Peyer's patch (tissue), 4 donors: Measurements from ENCODE around the gene PPP1R14D.

Experiments
- POLR2A ChIP-seq, 2 donors: fragments of 450-650 bp; IDR thresholded peaks; one replicate each; pipeline ENCODE4 v1.5.1; 2017; ENCODE audit warnings: antibody characterized with exemption in 2 of 2, mild to moderate bottlenecking in 2 of 2, moderate library complexity in 2 of 2
- TF ChIP-seq, protein P1 (sequence below), 6 experiments: fragments of 450-650 bp in 4 of 6; fragments of 200-600 bp in 2 of 6; sonication (generic) in 1 of 6; IDR thresholded peaks; one replicate each; pipeline ENCODE4 v1.5.1; 2017 to 2019; ENCODE audit warnings: antibody characterized with exemption in 6 of 6, mild to moderate bottlenecking in 3 of 6, moderate library complexity in 1 of 6

DNA sequence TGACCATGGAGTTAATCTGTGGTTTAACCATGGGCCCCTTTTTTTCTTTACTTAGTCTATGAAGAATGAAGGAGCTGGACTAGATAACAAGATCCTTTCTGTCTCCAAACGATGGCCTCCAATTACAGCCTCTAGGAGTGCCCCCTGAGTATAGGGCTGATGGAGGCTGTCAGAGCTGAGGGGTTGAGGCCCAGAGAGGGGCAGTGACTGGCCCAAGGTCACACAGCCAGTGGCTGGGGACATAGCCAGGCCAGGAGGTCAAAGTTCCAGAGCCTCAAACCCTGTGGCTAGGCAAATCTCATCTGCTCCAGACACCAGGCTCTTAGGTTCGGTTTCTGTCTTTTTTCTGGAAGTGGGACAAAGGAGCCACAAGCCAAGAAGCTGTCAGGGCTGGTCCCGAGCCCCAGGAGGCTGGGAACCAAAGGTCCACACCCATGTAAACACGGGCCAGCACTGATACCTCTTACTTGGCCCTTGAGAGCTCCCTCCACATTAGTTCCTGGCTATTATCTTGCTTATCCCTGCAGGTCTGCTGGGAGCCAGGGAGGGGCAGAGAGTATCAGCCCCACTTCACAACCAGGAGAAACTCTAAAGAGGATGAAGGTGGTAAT lies 35.3 kb upstream of the PPP1R14D start:
- TF ChIP-seq, protein P1, sequence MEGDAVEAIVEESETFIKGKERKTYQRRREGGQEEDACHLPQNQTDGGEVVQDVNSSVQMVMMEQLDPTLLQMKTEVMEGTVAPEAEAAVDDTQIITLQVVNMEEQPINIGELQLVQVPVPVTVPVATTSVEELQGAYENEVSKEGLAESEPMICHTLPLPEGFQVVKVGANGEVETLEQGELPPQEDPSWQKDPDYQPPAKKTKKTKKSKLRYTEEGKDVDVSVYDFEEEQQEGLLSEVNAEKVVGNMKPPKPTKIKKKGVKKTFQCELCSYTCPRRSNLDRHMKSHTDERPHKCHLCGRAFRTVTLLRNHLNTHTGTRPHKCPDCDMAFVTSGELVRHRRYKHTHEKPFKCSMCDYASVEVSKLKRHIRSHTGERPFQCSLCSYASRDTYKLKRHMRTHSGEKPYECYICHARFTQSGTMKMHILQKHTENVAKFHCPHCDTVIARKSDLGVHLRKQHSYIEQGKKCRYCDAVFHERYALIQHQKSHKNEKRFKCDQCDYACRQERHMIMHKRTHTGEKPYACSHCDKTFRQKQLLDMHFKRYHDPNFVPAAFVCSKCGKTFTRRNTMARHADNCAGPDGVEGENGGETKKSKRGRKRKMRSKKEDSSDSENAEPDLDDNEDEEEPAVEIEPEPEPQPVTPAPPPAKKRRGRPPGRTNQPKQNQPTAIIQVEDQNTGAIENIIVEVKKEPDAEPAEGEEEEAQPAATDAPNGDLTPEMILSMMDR (IDR thresholded peaks at IDR 0.05): no peak
- no peak for TF ChIP-seq POLR2A (IDR thresholded peaks at IDR 0.05)
